ENCODE results near the gene FRY.

Gene FRY

DNA sequence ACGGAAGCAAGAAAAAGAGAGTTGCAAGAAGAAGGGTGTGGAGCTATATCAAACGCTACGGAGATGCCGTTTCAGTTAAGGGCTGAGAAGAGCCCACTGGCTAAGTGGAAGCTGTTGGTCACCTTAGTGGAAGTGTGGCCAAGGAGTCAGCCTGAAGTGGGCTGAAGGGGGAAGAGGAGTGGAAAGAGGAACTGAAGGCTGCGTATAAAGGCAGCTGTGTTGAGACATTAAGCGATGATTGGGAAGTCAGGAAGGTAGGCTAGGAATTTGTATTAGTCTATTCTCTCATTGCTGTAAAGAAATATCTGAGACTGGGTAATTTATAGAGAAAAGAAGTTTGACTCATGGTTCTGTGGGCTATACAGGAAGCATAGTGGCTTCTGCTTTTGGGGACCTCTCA lies 14.1 kb upstream of the FRY start:
- H3K27ac ChIP-seq = no peak overlapping the region
- TF ChIP-seq, protein P1, sequence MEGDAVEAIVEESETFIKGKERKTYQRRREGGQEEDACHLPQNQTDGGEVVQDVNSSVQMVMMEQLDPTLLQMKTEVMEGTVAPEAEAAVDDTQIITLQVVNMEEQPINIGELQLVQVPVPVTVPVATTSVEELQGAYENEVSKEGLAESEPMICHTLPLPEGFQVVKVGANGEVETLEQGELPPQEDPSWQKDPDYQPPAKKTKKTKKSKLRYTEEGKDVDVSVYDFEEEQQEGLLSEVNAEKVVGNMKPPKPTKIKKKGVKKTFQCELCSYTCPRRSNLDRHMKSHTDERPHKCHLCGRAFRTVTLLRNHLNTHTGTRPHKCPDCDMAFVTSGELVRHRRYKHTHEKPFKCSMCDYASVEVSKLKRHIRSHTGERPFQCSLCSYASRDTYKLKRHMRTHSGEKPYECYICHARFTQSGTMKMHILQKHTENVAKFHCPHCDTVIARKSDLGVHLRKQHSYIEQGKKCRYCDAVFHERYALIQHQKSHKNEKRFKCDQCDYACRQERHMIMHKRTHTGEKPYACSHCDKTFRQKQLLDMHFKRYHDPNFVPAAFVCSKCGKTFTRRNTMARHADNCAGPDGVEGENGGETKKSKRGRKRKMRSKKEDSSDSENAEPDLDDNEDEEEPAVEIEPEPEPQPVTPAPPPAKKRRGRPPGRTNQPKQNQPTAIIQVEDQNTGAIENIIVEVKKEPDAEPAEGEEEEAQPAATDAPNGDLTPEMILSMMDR (conservative IDR thresholded peaks at IDR 0.05) = no peak

DNA sequence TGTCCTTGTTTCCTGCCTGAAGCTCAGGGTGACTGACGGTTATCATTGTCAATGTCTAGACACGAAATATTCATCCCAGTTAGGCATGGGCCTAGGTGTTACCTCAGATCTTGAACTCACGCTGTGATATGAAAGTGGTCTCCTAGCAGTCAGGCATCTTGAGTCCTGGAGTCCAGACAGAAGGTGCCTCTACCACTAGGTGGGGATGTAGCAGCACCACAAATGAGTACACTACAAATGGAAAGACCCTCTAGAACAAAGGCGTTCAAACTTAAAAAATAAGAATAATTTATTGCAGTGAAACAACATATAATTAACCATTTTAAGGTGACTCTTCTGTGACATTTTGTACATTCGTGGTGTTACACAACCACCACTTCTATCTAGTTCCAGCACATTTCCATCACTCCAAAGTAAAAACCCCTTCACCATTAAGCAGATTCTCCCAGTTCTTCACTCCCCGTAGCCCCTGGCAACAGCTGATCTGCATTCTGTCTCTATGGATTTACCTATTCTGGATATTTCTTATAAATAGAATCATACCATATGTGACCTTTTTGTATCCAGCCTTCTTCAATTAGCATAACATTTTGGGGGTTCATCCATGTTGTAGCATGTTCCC lies 11.9 kb upstream of the FRY start:
- H3K27ac ChIP-seq = no peak overlapping the region
- TF ChIP-seq, protein P1 (conservative IDR thresholded peaks at IDR 0.05) = peak; percentile 91
- TF ChIP-seq ZFX (IDR thresholded peaks at IDR 0.05) = no peak

DNA sequence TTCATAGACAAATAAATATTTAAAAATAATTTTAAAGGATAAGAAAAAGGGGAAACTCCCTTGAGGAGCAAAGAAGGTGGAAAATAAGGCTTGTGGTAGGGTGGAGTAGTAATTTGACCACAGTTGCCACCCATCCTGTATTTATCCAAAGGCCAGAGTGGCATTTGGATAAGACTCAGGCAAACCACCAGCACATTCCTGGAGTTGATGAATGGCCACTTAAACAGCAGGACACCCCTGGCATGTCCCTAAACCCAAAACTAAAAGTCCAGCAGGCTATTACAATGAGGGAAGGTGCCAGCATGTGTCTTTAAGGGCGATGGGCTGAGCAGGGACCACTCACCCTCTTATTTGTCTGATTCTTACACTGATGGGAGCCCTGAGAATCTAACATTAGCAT lies 9.8 kb upstream of the FRY start:
- no peak overlapping the region for H3K27ac ChIP-seq
- TF ChIP-seq, protein P1 (conservative IDR thresholded peaks at IDR 0.05) = no peak
- TF ChIP-seq ZFX (IDR thresholded peaks at IDR 0.05) = no peak

DNA sequence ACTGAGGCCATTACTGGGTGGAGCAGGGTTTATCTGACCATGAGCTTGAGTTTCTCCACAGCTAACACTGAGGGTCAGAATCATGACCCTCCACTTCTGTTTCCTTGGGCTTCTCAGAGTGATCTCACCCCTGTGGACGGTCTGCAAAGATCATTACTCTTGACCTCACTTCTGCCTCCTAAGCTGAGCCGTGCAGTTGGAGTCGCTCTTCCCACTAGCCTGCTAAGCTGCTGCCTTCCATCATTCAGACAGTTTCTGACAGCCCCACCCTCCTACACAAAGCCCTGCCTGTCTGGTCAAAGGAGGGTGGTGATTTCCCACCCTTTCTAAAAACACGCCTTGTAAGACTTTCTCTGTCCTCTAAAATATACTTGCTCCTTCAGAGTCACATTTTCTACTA lies 9.3 kb upstream of the FRY start:
- TF ChIP-seq ZFX (IDR thresholded peaks at IDR 0.05) = no peak
- TF ChIP-seq, protein P1 (conservative IDR thresholded peaks at IDR 0.05) = no peak
- no peak overlapping the region for H3K27ac ChIP-seq

DNA sequence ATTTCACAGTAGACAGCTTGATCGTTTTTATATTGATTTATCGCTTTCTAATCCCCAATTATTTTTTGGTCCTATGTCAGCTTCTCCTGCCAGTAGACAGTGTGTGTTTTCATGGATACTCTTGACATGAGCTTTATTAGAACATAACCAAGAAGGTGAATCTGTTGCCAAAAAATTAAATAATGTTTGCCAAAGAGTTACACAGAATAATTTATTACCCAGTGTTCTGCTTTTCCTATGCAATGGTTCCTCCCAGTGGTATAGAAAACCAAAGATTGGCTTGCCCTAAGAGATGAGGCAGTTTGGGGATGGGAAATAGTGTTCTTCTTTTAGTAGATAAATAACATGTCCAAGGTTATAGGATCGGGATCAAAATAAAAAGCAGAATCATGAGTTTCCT lies 8.5 kb upstream of the FRY start:
- TF ChIP-seq, protein P1 (conservative IDR thresholded peaks at IDR 0.05) = no peak
- no peak for TF ChIP-seq ZFX (IDR thresholded peaks at IDR 0.05)
- no peak overlapping the region for H3K27ac ChIP-seq

DNA sequence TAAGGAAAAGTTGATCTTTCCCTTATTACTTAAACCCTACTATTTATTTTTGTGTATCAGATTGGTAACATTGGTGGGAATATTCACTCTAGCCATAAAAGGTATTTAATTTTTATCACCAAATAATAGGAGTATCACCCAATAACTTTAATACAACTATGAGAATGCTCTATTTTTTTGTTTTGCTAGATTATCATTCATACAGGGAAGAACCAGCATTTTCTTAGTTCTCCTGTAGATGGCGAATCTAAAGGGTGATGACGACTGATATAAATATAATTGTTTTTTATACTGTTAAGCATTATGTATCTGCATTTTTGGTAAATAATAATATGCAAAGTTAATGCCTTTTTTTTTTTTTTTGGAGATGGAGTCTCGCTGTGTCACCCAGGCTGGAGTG lies 7.9 kb upstream of the FRY start:
- TF ChIP-seq ZFX (IDR thresholded peaks at IDR 0.05) = no peak
- TF ChIP-seq, protein P1 (conservative IDR thresholded peaks at IDR 0.05) = peak; percentile 73
- H3K27ac ChIP-seq = no peak overlapping the region

DNA sequence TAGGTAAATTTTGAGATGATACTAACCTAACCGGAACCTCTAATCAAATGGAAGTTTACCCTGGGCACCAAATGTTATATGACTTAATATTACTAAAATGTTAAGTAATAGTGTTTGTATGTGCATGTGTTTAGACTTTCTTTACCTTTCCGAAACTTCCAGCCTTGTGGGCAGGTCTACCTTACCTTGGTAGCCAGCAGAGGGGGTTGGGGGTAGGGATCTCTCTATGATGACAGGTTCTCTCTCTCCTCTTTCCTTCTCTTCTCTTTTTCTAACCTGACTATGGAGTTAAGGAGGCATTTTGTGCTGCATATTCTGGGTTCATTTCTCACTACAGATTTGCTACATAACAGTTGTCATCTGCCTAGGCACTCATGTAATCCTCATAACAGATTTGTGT lies 6.8 kb upstream of the FRY start:
- H3K27ac ChIP-seq = no peak overlapping the region
- TF ChIP-seq ZFX (IDR thresholded peaks at IDR 0.05) = no peak

DNA sequence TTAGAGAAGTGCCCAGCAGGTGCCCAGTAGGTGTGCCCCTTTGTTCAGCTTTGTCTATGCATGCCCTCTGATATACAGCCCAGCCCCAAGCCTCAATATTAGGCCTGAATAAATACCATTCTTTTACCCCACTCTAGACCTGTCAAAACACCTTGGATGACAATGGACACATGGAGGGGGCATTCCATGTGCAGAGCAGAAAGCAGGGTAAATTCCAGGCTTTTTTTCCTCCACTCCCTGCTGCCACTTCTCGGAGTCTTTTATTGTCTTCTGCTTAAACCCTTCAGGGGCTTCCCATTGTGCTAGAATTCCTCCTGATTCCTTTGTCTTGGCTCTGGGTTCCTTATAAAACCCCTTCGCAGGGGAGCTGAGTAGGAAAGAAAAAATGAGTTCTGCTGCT lies 5.8 kb upstream of the FRY start:
- TF ChIP-seq, protein P1 (conservative IDR thresholded peaks at IDR 0.05) = no peak
- TF ChIP-seq ZFX (IDR thresholded peaks at IDR 0.05) = no peak
- no peak overlapping the region for H3K27ac ChIP-seq

Data from C4-2B (cell line).